Stomach (tissue), 9 donors: ENCODE measurements around the gene JAG2. TPM values are rescaled to one million over a fixed set of nuclear protein-coding genes. Genes with fewer than 3 reads are reported as not detected.
A peak's percentile ranks its signal among the peaks of the same experiment; 100 is the strongest.

Experiments
- DNase-seq, 2 donors: peaks; one replicate each; pipeline versions ENCODE4 v3.0.0 to v3.0.0-alpha.2; 2013 to 2019
- H3K27ac ChIP-seq, 5 donors: fragments of 200-600 bp in 4 of 5; sonication (generic) in 4 of 5; one replicate each; pipeline ENCODE4 v1.5.1; 2013 to 2019; ENCODE audit warnings: mild to moderate bottlenecking in 1 of 5, moderate library complexity in 1 of 5
- H3K27me3 ChIP-seq, 3 donors: fragments of 200-600 bp; sonication (generic); one replicate each; pipeline ENCODE4 v1.5.1; 2017 to 2019; ENCODE audit warnings: mixed run types in 1 of 3
- H3K36me3 ChIP-seq, 4 donors: fragments of 200-600 bp; sonication (generic); 1 replicate in 3 of 4; 2 replicates in 1 of 4; pipeline ENCODE4 v1.5.1; 2016 to 2019
- H3K4me1 ChIP-seq, 4 donors: fragments of 200-600 bp; sonication (generic); one replicate each; pipeline ENCODE4 v1.5.1; 2016 to 2019
- H3K4me3 ChIP-seq, 4 donors: fragments of 200-600 bp; sonication (generic) in 3 of 4; one replicate each; pipeline ENCODE4 v1.5.1; 2016 to 2019; ENCODE audit warnings: mild to moderate bottlenecking in 1 of 4
- H3K9me3 ChIP-seq, 4 donors: fragments of 200-600 bp; sonication (generic); one replicate each; pipeline ENCODE4 v1.5.1; 2016 to 2019
- EP300 ChIP-seq: sonication (generic); formaldehyde crosslinking; IDR thresholded peaks from one replicate; pipeline ENCODE4 v1.6.1; 2017; ENCODE audit warnings: antibody characterized with exemption
- POLR2A ChIP-seq, 4 donors: fragments of 450-650 bp; IDR thresholded peaks; one replicate each; pipeline ENCODE4 v1.6.1; 2016; ENCODE audit warnings: antibody characterized with exemption in 4 of 4, control low read depth in 2 of 4, mild to moderate bottlenecking in 1 of 4, moderate library complexity in 1 of 4
- POLR2AphosphoS5 ChIP-seq, 3 donors: sonication (generic); formaldehyde crosslinking; IDR thresholded peaks; one replicate each; pipeline ENCODE4 v1.6.1; 2016; ENCODE audit warnings: antibody characterized with exemption in 3 of 3
- WGBS, 5 donors: extraction: QIAGEN DNeasy Blood & Tissue Kit in 3 of 5; methylation state at CpG; one replicate each; pipeline versions ENCODE4 v1.1.5 to v1.1.7; 2013 to 2018; 5-methylcytosine and 5-hydroxymethylcytosine counted together
- intact Hi-C: fragments of 100-400 bp; cut with DNase I; formaldehyde crosslinking; loops from one replicate; pipeline ENCODE4 v1.15.1; 2023; ENCODE audit warnings: low total_unique reads
- polyA plus RNA-seq, 3 donors: library from polyadenylated mRNA; stranded (reverse); fragments of 200-250 nt; gene quantifications; one replicate each; pipeline ENCODE4 v1.2.3, GENCODE V29; 2013
- total RNA-seq, 5 donors: library from RNA; depleted of rRNA; stranded (reverse); fragments of >200 nt; gene quantifications; one replicate each; pipeline versions ENCODE4 v1.1.0 to v1.2.3, GENCODE V29; 2014 to 2016
- TF ChIP-seq, protein P1 (sequence below), 7 experiments: fragments of 450-650 bp in 4 of 7; fragments of 200-600 bp in 3 of 7; sonication (generic) in 3 of 7; IDR thresholded peaks; one replicate each; pipeline ENCODE4 v1.5.1; 2016 to 2019; ENCODE audit warnings: antibody characterized with exemption in 7 of 7, control low read depth in 2 of 7, mild to moderate bottlenecking in 1 of 7
- donor health status: healthy with polysubstance abuse.
- donor health status: Bipolar disorder and iron deficiency.
- donor health status: healthy.

Gene JAG2
- total and polyA plus RNA-seq, 8 donors = 6.0 to 117 (median 15.6) TPM

GRCh38 chr14:105180592-105181548, 12.3 kb upstream of the JAG2 start, which contains the start of gene NUDT14:
Gene NUDT14 (minus strand): TSS chr14:105181312. CDS start chr14:105181209, 103 bp downstream.
- Histone ChIP-seq H3K4me3 (peak within 1 kb of the TSS; percentile 55 to 61 (median 58)), H3K27ac (peak within 1 kb of the TSS in 4 of 5 donors; percentile 57 to 88 (median 84)), H3K36me3 (peaks cover 0 to 6% (median 0%) of the 10 kb centered on the region in 4 donors), H3K9me3 (no peaks in the 10 kb centered on the region), H3K27me3 (peaks cover 0 to 24% (median 0%) of the 10 kb centered on the region in 3 donors), H3K4me1 (peaks cover 17 to 25% (median 22%) of the 10 kb centered on the region in 4 donors)
- intact Hi-C loops = no loop called here
- peak; percentile 91 to 93 for DNase-seq
- 0 to 2% (median 1%) methylated on average over 32 to 104 of the region's 106 CpGs for WGBS, 5 donors
- no peak for TF ChIP-seq POLR2A (IDR thresholded peaks at IDR 0.05)
- TF ChIP-seq, protein P1, sequence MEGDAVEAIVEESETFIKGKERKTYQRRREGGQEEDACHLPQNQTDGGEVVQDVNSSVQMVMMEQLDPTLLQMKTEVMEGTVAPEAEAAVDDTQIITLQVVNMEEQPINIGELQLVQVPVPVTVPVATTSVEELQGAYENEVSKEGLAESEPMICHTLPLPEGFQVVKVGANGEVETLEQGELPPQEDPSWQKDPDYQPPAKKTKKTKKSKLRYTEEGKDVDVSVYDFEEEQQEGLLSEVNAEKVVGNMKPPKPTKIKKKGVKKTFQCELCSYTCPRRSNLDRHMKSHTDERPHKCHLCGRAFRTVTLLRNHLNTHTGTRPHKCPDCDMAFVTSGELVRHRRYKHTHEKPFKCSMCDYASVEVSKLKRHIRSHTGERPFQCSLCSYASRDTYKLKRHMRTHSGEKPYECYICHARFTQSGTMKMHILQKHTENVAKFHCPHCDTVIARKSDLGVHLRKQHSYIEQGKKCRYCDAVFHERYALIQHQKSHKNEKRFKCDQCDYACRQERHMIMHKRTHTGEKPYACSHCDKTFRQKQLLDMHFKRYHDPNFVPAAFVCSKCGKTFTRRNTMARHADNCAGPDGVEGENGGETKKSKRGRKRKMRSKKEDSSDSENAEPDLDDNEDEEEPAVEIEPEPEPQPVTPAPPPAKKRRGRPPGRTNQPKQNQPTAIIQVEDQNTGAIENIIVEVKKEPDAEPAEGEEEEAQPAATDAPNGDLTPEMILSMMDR (IDR thresholded peaks at IDR 0.05) = peak in 1 of 7 experiments; percentile 5
- no peak for TF ChIP-seq POLR2AphosphoS5 (IDR thresholded peaks at IDR 0.05)
- TF ChIP-seq EP300 = no peak

- H3K27me3 ChIP-seq = peaks cover 0 to 11% (median 0%) of the 10 kb centered on the region in 3 donors
- peaks cover 0 to 9% (median 0%) of the 10 kb centered on the region in 4 donors for H3K36me3 ChIP-seq
- DNase-seq = no peak
- H3K9me3 ChIP-seq = no peaks in the 10 kb centered on the region
- 87 to 100% (median 91%) methylated on average over 1 to 13 of the region's 13 CpGs for WGBS, 5 donors
- TF ChIP-seq EP300 (no peak), POLR2A (IDR thresholded peaks at IDR 0.05) (no peak), POLR2AphosphoS5 (IDR thresholded peaks at IDR 0.05) (no peak)
- TF ChIP-seq, protein P1 (IDR thresholded peaks at IDR 0.05) = no peak
- H3K4me3 ChIP-seq = no peak overlapping the region
- no peak overlapping the region for H3K27ac ChIP-seq
- peaks cover 17 to 29% (median 25%) of the 10 kb centered on the region in 4 donors for H3K4me1 ChIP-seq
- intact Hi-C loops = no loop called here
Measured at GRCh38 chr14:105179191-105179590, 10.6 kb upstream of the JAG2 start.

GRCh38 chr14:105178868-105179140, 10.2 kb upstream of the JAG2 start:
- DNase-seq = no peak
- H3K27me3 ChIP-seq = peaks cover 0 to 11% (median 0%) of the 10 kb centered on the region in 3 donors
- 93 to 96% (median 95%) methylated on average over 10 to 11 of the region's 11 CpGs for WGBS, 5 donors

More at GRCh38 chr14:105178868-105179140, 10.2 kb upstream of the JAG2 start:
- H3K4me1 ChIP-seq = peaks cover 17 to 29% (median 26%) of the 10 kb centered on the region in 4 donors
- no peak overlapping the region for H3K4me3 ChIP-seq
- no peak overlapping the region for H3K27ac ChIP-seq
- TF ChIP-seq, protein P1 (IDR thresholded peaks at IDR 0.05) = no peak
- TF ChIP-seq POLR2A (IDR thresholded peaks at IDR 0.05) (no peak), POLR2AphosphoS5 (IDR thresholded peaks at IDR 0.05) (no peak), EP300 (no peak)
- H3K36me3 ChIP-seq = peaks cover 0 to 9% (median 0%) of the 10 kb centered on the region in 4 donors
- intact Hi-C loops = no loop called here
- no peaks in the 10 kb centered on the region for H3K9me3 ChIP-seq
